Measurements from ENCODE around the gene PLG.
A peak's percentile ranks its signal among the peaks of the same experiment; 100 is the strongest.

PLG gene

GRCh38 chr6:160765412-160765811 is 63.4 kb downstream of the PLG start:
- DNase-seq (ENCODE audit: extremely low spot score) = no peak
- POLR2A ChIA-PET = no interaction called here
- TF ChIP-seq NFRKB (IDR thresholded peaks at IDR 0.05) (no peak), PKNOX1 (IDR thresholded peaks at IDR 0.05) (no peak), CTBP1 (IDR thresholded peaks at IDR 0.05; ENCODE audit: borderline replicate concordance) (no peak), HDGF (IDR thresholded peaks at IDR 0.05; ENCODE audit: borderline replicate concordance) (no peak), FOXM1 (IDR thresholded peaks at IDR 0.05; ENCODE audit: borderline replicate concordance) (no peak), SUZ12 (IDR thresholded peaks at IDR 0.05) (no peak)
- CTCF ChIA-PET = no interaction called here

- CTCF ChIA-PET = interaction anchor here (0.8 kb wide), 1 partner anchor 11 kb away, joined by 5 read pairs; no protein-coding TSS in a partner anchor
- DNase-seq (ENCODE audit: extremely low spot score) = no peak
- POLR2A ChIA-PET = no interaction called here
- TF ChIP-seq ZNF384 (IDR thresholded peaks at IDR 0.05) (no peak), PKNOX1 (IDR thresholded peaks at IDR 0.05) (no peak), SP1 (IDR thresholded peaks at IDR 0.05) (no peak), ARNT (IDR thresholded peaks at IDR 0.05) (no peak)
Observed at GRCh38 chr6:160766657-160766988, 64.6 kb downstream of the PLG start.

- TF ChIP-seq L3MBTL2 (conservative IDR thresholded peaks at IDR 0.05) (no peak), NFRKB (IDR thresholded peaks at IDR 0.05) (no peak)
- ChIA-PET CTCF (interaction anchor here (0.6 kb wide), 1 partner anchor 157 kb away, joined by 3 read pairs; no protein-coding TSS in a partner anchor), POLR2A (no interaction called here)
- DNase-seq (ENCODE audit: extremely low spot score) = peak; percentile 22
Observed at GRCh38 chr6:160766989-160767646, 65.1 kb downstream of the PLG start.

GRCh38 chr6:160767647-160768019 is 65.6 kb downstream of the PLG start:
- TF ChIP-seq ELF4 (IDR thresholded peaks at IDR 0.05) = no peak
- TF ChIP-seq HDGF (IDR thresholded peaks at IDR 0.05; ENCODE audit: borderline replicate concordance) = no peak
- no peak for TF ChIP-seq ZNF384 (IDR thresholded peaks at IDR 0.05)
- TF ChIP-seq SP1 (IDR thresholded peaks at IDR 0.05) = no peak
- no peak for TF ChIP-seq LEF1 (IDR thresholded peaks at IDR 0.05; ENCODE audit: borderline replicate concordance)
- TF ChIP-seq TARDBP (IDR thresholded peaks at IDR 0.05) = no peak
- no peak for TF ChIP-seq CTBP1 (IDR thresholded peaks at IDR 0.05; ENCODE audit: borderline replicate concordance)
- no peak for TF ChIP-seq FOXA1 (IDR thresholded peaks at IDR 0.05)
- TF ChIP-seq SUZ12 (IDR thresholded peaks at IDR 0.05) = no peak
- no peak for TF ChIP-seq NFRKB (IDR thresholded peaks at IDR 0.05)
- no peak for TF ChIP-seq L3MBTL2 (conservative IDR thresholded peaks at IDR 0.05)
- no peak for DNase-seq (ENCODE audit: extremely low spot score)
- CTCF ChIA-PET = no interaction called here
- POLR2A ChIA-PET = no interaction called here

- DNase-seq (ENCODE audit: extremely low spot score) = no peak
- TF ChIP-seq NFRKB (IDR thresholded peaks at IDR 0.05) = no peak
- no peak for TF ChIP-seq HDGF (IDR thresholded peaks at IDR 0.05; ENCODE audit: borderline replicate concordance)
- no peak for TF ChIP-seq CTBP1 (IDR thresholded peaks at IDR 0.05; ENCODE audit: borderline replicate concordance)
- TF ChIP-seq TARDBP (IDR thresholded peaks at IDR 0.05) = no peak
- no peak for TF ChIP-seq ELF4 (IDR thresholded peaks at IDR 0.05)
- TF ChIP-seq FOXA1 (IDR thresholded peaks at IDR 0.05) = no peak
- no peak for TF ChIP-seq FOXM1 (IDR thresholded peaks at IDR 0.05; ENCODE audit: borderline replicate concordance)
- TF ChIP-seq L3MBTL2 (conservative IDR thresholded peaks at IDR 0.05) = no peak
- TF ChIP-seq ARNT (IDR thresholded peaks at IDR 0.05) = no peak
- TF ChIP-seq FOXK2 (IDR thresholded peaks at IDR 0.05) = no peak
- no peak for TF ChIP-seq SUZ12 (IDR thresholded peaks at IDR 0.05)
- TF ChIP-seq LEF1 (IDR thresholded peaks at IDR 0.05; ENCODE audit: borderline replicate concordance) = no peak
- TF ChIP-seq SP1 (IDR thresholded peaks at IDR 0.05) = no peak
- no peak for TF ChIP-seq ZNF384 (IDR thresholded peaks at IDR 0.05)
- TF ChIP-seq PKNOX1 (IDR thresholded peaks at IDR 0.05) = no peak
- TF ChIP-seq BHLHE40 (IDR thresholded peaks at IDR 0.05; ENCODE audit: borderline replicate concordance) = no peak
- CTCF ChIA-PET = no interaction called here
- POLR2A ChIA-PET = no interaction called here
Observed at GRCh38 chr6:160768101-160768500, 66.1 kb downstream of the PLG start.

GRCh38 chr6:160774399-160774798 is 72.4 kb downstream of the PLG start:
- ChIA-PET CTCF (no interaction called here), POLR2A (no interaction called here)
- no peak for DNase-seq (ENCODE audit: extremely low spot score)
- TF ChIP-seq BHLHE40 (IDR thresholded peaks at IDR 0.05; ENCODE audit: borderline replicate concordance) = no peak
- no peak for TF ChIP-seq CTBP1 (IDR thresholded peaks at IDR 0.05; ENCODE audit: borderline replicate concordance)
- TF ChIP-seq FOXK2 (IDR thresholded peaks at IDR 0.05) = no peak
- TF ChIP-seq ZNF384 (IDR thresholded peaks at IDR 0.05) = no peak
- TF ChIP-seq L3MBTL2 (conservative IDR thresholded peaks at IDR 0.05) = no peak
- TF ChIP-seq ELF4 (IDR thresholded peaks at IDR 0.05) = no peak
- TF ChIP-seq SP1 (IDR thresholded peaks at IDR 0.05) = no peak
- no peak for TF ChIP-seq TARDBP (IDR thresholded peaks at IDR 0.05)
- TF ChIP-seq FOXA1 (IDR thresholded peaks at IDR 0.05) = no peak
- TF ChIP-seq SUZ12 (IDR thresholded peaks at IDR 0.05) = no peak
- no peak for TF ChIP-seq FOXM1 (IDR thresholded peaks at IDR 0.05; ENCODE audit: borderline replicate concordance)
